Neural cell (in vitro differentiated cells): ENCODE results near the gene FAM200B. TPM values are rescaled to one million over a fixed set of nuclear protein-coding genes. Genes with fewer than 3 reads are reported as not detected.

Source experiments
- H2AFZ ChIP-seq: fragments of 200-600, 300-800 bp; sonication (generic), shearing (Covaris generic); 2 replicates; pipeline ENCODE4 v1.6.0; 2014; ENCODE audit warnings: low read depth, mild to moderate bottlenecking, antibody characterized with exemption, low read length, moderate library complexity
- H3F3A ChIP-seq: fragments of 200-600 bp; shearing (Covaris generic); 2 replicates; pipeline ENCODE4 v1.6.1; 2016; ENCODE audit warnings: mild to moderate bottlenecking, moderate library complexity, mixed read lengths, antibody characterized with exemption, low read length; ENCODE audit not compliant: insufficient read depth, poor library complexity, severe bottlenecking
- H3K27ac ChIP-seq: fragments of 200-600, 300-800 bp; sonication (generic), shearing (Covaris generic); 2 replicates; pipeline ENCODE4 v1.5.1; 2014; ENCODE audit warnings: mild to moderate bottlenecking, low read length, moderate library complexity
- H3K27me3 ChIP-seq: fragments of 300-800, 200-600 bp; sonication (generic), shearing (Covaris generic); 2 replicates; pipeline ENCODE4 v1.6.0; 2014; ENCODE audit warnings: mild to moderate bottlenecking, low read depth, low read length, moderate library complexity; ENCODE audit not compliant: insufficient read depth
- H3K36me3 ChIP-seq: fragments of 300-800, 200-600 bp; sonication (generic), shearing (Covaris generic); 2 replicates; pipeline ENCODE4 v1.5.1; 2014; ENCODE audit warnings: mild to moderate bottlenecking, antibody characterized with exemption, low read length, moderate library complexity; ENCODE audit not compliant: insufficient read depth
- H3K4me2 ChIP-seq: fragments of 300-800, 200-600 bp; sonication (generic), shearing (Covaris generic); 2 replicates; pipeline ENCODE4 v1.6.0; 2014; ENCODE audit warnings: mild to moderate bottlenecking, low read length
- H3K4me3 ChIP-seq: fragments of 300-800, 200-600 bp; sonication (generic), shearing (Covaris generic); 2 replicates; pipeline ENCODE4 v1.5.1; 2014; ENCODE audit warnings: mild to moderate bottlenecking, low read length, moderate library complexity
- H3K79me2 ChIP-seq: fragments of 200-600 bp; shearing (Covaris generic); replicated peaks from 2 replicates; pipeline ENCODE4 v1.6.0; 2014; ENCODE audit warnings: mild to moderate bottlenecking, low read length, moderate library complexity; ENCODE audit not compliant: insufficient read depth
- H3K9ac ChIP-seq: fragments of 300-800, 200-600 bp; sonication (generic), shearing (Covaris generic); 2 replicates; pipeline ENCODE4 v1.6.1; 2016; ENCODE audit warnings: mild to moderate bottlenecking, low read length, mixed read lengths
- H3K9me2 ChIP-seq: fragments of 200-600 bp; shearing (Covaris generic); 2 replicates; pipeline ENCODE4 v1.6.1; 2016; ENCODE audit warnings: mild to moderate bottlenecking, low read length, mixed read lengths; ENCODE audit not compliant: insufficient read depth
- H3K9me3 ChIP-seq: fragments of 200-600, 300-800 bp; sonication (generic), shearing (Covaris generic); 2 replicates; pipeline ENCODE4 v1.6.1; 2016; ENCODE audit warnings: mild to moderate bottlenecking, mixed run types, low read length, moderate library complexity, mixed read lengths
- H4K20me1 ChIP-seq: fragments of 200-600 bp; shearing (Covaris generic); 2 replicates; pipeline ENCODE4 v1.6.1; 2016; ENCODE audit warnings: mild to moderate bottlenecking, mixed run types; ENCODE audit not compliant: insufficient read depth
- CTCF ChIP-seq: fragments of 450-650 bp; IDR thresholded peaks from 2 replicates; pipeline ENCODE4 v1.5.1; 2014; ENCODE audit warnings: antibody characterized with exemption, mild to moderate bottlenecking, moderate library complexity; ENCODE audit not compliant: poor library complexity, severe bottlenecking
- EP300 ChIP-seq: fragments of 450-650 bp; conservative IDR thresholded peaks from 2 replicates; pipeline ENCODE4 v1.6.1; 2014; ENCODE audit warnings: antibody characterized with exemption, mild to moderate bottlenecking, moderate library complexity; ENCODE audit not compliant: poor library complexity, severe bottlenecking
- EZH2 ChIP-seq: fragments of 200-600, 300-800 bp; shearing (Covaris generic), sonication (generic); IDR thresholded peaks from 2 replicates; pipeline ENCODE4 v1.6.1; 2014; ENCODE audit warnings: antibody characterized with exemption, low read length, borderline replicate concordance, mild to moderate bottlenecking; ENCODE audit not compliant: insufficient read depth, poor library complexity, severe bottlenecking
- MXI1 ChIP-seq: fragments of 450-650 bp; conservative IDR thresholded peaks from 2 replicates; pipeline ENCODE4 v1.6.1; 2014; ENCODE audit warnings: antibody characterized with exemption, mild to moderate bottlenecking; ENCODE audit not compliant: poor library complexity, severe bottlenecking
- POLR2AphosphoS5 ChIP-seq: IDR thresholded peaks from 2 replicates; pipeline ENCODE4 v1.6.1; 2012
- RAD21 ChIP-seq: fragments of 450-650 bp; conservative IDR thresholded peaks from 2 replicates; pipeline ENCODE4 v1.6.1; 2014; ENCODE audit warnings: antibody characterized with exemption, mild to moderate bottlenecking, moderate library complexity
- REST ChIP-seq: IDR thresholded peaks from 2 replicates; pipeline ENCODE4 v1.6.1; 2012; ENCODE audit warnings: borderline replicate concordance
- SMC3 ChIP-seq: fragments of 450-650 bp; conservative IDR thresholded peaks from 2 replicates; pipeline ENCODE4 v1.6.1; 2014; ENCODE audit warnings: antibody characterized with exemption, mild to moderate bottlenecking, moderate library complexity; ENCODE audit not compliant: poor library complexity
- TAF1 ChIP-seq: IDR thresholded peaks from 2 replicates; pipeline ENCODE4 v1.6.1; 2012; ENCODE audit warnings: low read depth
- polyA plus RNA-seq: library from polyadenylated mRNA; depleted of rRNA; stranded (reverse); fragments of >200 nt; gene quantifications from 2 replicates; pipeline ENCODE4 v1.2.3, GENCODE V29; 2014

The FAM200B gene
- polyA plus RNA-seq, 1 donor from 2014 or later, result 238 TPM

- Histone ChIP-seq H3K4me2 (no peak overlapping the region), H3K9ac (no peak overlapping the region), H2AFZ (no peak overlapping the region), H3K27ac (no peak overlapping the region), H3K79me2 (peaks cover under 1% of the 10 kb centered on the region), H3K36me3 (no peaks in the 10 kb centered on the region), H3F3A (no peaks in the 10 kb centered on the region), H4K20me1 (no peaks in the 10 kb centered on the region), H3K27me3 (no peaks in the 10 kb centered on the region), H3K4me3 (no peak overlapping the region), H3K9me3 (no peaks in the 10 kb centered on the region), H3K9me2 (no peaks in the 10 kb centered on the region)
- TF ChIP-seq TAF1, result no peak
- TF ChIP-seq CTCF, result no peak
- TF ChIP-seq RAD21, result no peak
Measured at GRCh38 chr4:15668566-15669435, 12.8 kb upstream of the FAM200B start.

GRCh38 chr4:15670576-15670975, 11.1 kb upstream of the FAM200B start:
- H3K4me3 ChIP-seq, result no peak overlapping the region
- H3K9me3 ChIP-seq, result no peaks in the 10 kb centered on the region
- no peaks in the 10 kb centered on the region for H3F3A ChIP-seq
- no peaks in the 10 kb centered on the region for H3K27me3 ChIP-seq
- H4K20me1 ChIP-seq, result no peaks in the 10 kb centered on the region
- no peak overlapping the region for H3K27ac ChIP-seq
- no peak overlapping the region for H3K9ac ChIP-seq
- no peak overlapping the region for H3K4me2 ChIP-seq
- peaks cover 10% of the 10 kb centered on the region for H3K79me2 ChIP-seq
- no peaks in the 10 kb centered on the region for H3K36me3 ChIP-seq
- no peaks in the 10 kb centered on the region for H3K9me2 ChIP-seq
- H2AFZ ChIP-seq, result no peak overlapping the region
- no peak for TF ChIP-seq EZH2
- TF ChIP-seq TAF1, result no peak
- no peak for TF ChIP-seq MXI1
- TF ChIP-seq RAD21, result no peak
- no peak for TF ChIP-seq REST
- no peak for TF ChIP-seq EP300

- H3K4me3 ChIP-seq, result no peak overlapping the region
- H2AFZ ChIP-seq, result no peak overlapping the region
- no peak overlapping the region for H3K27ac ChIP-seq
- H3K4me2 ChIP-seq, result no peak overlapping the region
- H3K79me2 ChIP-seq, result peaks cover 23% of the 10 kb centered on the region
- H3K9me3 ChIP-seq, result no peaks in the 10 kb centered on the region
- no peak for TF ChIP-seq EP300
- no peak for TF ChIP-seq CTCF
- TF ChIP-seq TAF1, result no peak
- TF ChIP-seq MXI1, result no peak
- no peak for TF ChIP-seq EZH2
- TF ChIP-seq REST, result no peak
- TF ChIP-seq POLR2AphosphoS5, result no peak
- TF ChIP-seq RAD21, result no peak
- no peak for TF ChIP-seq SMC3
- H3F3A ChIP-seq, result no peaks in the 10 kb centered on the region
- H3K36me3 ChIP-seq, result no peaks in the 10 kb centered on the region
- no peaks in the 10 kb centered on the region for H4K20me1 ChIP-seq
- H3K9me2 ChIP-seq, result no peaks in the 10 kb centered on the region
- H3K27me3 ChIP-seq, result no peaks in the 10 kb centered on the region
- no peak overlapping the region for H3K9ac ChIP-seq
Measured at GRCh38 chr4:15672101-15672500, 9.5 kb upstream of the FAM200B start.
